HCT116 (cell line): Measurements from ENCODE around the gene DMD.

Experiments
- CEBPB ChIP-seq: IDR thresholded peaks from 2 replicates; pipeline ENCODE4 v1.6.1; 2012; ENCODE audit warnings: low read depth
- EZH2 ChIP-seq: fragments of 200-600 bp; sonication (generic); IDR thresholded peaks from 2 replicates; pipeline ENCODE4 v1.6.1; 2017; ENCODE audit warnings: antibody characterized with exemption, mixed run types
- EZH2phosphoT487 ChIP-seq: fragments of 200-600 bp; IDR thresholded peaks from 2 replicates; pipeline ENCODE4 v1.6.1; 2018; ENCODE audit warnings: antibody characterized with exemption, borderline replicate concordance
- FOSL1 ChIP-seq: IDR thresholded peaks from 2 replicates; pipeline ENCODE4 v1.6.1; 2012; ENCODE audit warnings: low read depth
- JUND ChIP-seq: IDR thresholded peaks from 2 replicates; pipeline ENCODE4 v1.6.1; 2012
- POLR2A ChIP-seq: IDR thresholded peaks from 2 replicates; pipeline ENCODE4 v1.7.0; 2011; ENCODE audit warnings: borderline replicate concordance; ENCODE audit not compliant: insufficient read depth, insufficient read length; ENCODE audit errors: extremely low read depth
- POLR2AphosphoS5 ChIP-seq: IDR thresholded peaks from 2 replicates; pipeline ENCODE4 v1.6.1; 2011; ENCODE audit warnings: mild to moderate bottlenecking, low read depth, low read length, moderate library complexity
- REST ChIP-seq: IDR thresholded peaks from 2 replicates; pipeline ENCODE4 v1.6.1; 2012; ENCODE audit warnings: low read depth
- SIN3A ChIP-seq: IDR thresholded peaks from 2 replicates; pipeline ENCODE4 v1.6.1; 2012; ENCODE audit warnings: low read depth
- SP1 ChIP-seq: IDR thresholded peaks from 2 replicates; pipeline ENCODE4 v1.6.1; 2012; ENCODE audit warnings: low read depth
- ZNF274 ChIP-seq: fragments of 200-500 bp; sonication (Bioruptor generic); IDR thresholded peaks from 2 replicates; pipeline ENCODE4 v1.6.1; 2014; ENCODE audit warnings: mild to moderate bottlenecking, low read depth, low read length, inconsistent platforms
- TF ChIP-seq, protein P1 (sequence below), 3 experiments: fragments of 200-600 bp in 1 of 3; sonication (generic) in 1 of 3; IDR thresholded peaks in 2 of 3; conservative IDR thresholded peaks in 1 of 3; 2 replicates each; pipeline ENCODE4 v1.5.1; 2012 to 2017; ENCODE audit warnings: low read depth in 2 of 3, low read length in 2 of 3, antibody characterized with exemption in 1 of 3, borderline replicate concordance in 1 of 3, control low read depth in 1 of 3, mild to moderate bottlenecking in 1 of 3, mixed read lengths in 1 of 3, mixed run types in 1 of 3, moderate library complexity in 1 of 3; ENCODE audit not compliant: insufficient read depth in 1 of 3
- TF ChIP-seq, protein P2 (sequence below): IDR thresholded peaks from 2 replicates; pipeline ENCODE4 v1.6.1; 2012

DNA sequence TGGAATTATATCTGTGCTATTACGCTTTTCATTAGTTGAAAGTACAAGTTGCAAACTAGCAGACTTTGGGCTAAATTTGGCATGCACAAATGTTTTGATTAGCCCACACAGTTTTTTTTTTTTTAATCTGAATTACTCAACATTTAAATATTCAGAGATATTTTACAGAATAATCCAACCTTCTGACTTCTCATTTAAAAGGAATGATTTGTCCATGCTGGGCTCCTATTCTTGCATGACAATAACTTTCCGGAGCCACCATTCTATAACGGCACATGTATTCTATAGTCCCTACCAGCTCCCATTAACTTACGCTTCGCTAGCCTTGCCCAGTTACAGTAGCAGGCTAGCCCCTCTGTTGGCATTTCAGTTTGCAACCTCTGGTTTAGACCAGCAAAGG lies 1920.2 kb downstream of the DMD start:
- TF ChIP-seq, protein P1, sequence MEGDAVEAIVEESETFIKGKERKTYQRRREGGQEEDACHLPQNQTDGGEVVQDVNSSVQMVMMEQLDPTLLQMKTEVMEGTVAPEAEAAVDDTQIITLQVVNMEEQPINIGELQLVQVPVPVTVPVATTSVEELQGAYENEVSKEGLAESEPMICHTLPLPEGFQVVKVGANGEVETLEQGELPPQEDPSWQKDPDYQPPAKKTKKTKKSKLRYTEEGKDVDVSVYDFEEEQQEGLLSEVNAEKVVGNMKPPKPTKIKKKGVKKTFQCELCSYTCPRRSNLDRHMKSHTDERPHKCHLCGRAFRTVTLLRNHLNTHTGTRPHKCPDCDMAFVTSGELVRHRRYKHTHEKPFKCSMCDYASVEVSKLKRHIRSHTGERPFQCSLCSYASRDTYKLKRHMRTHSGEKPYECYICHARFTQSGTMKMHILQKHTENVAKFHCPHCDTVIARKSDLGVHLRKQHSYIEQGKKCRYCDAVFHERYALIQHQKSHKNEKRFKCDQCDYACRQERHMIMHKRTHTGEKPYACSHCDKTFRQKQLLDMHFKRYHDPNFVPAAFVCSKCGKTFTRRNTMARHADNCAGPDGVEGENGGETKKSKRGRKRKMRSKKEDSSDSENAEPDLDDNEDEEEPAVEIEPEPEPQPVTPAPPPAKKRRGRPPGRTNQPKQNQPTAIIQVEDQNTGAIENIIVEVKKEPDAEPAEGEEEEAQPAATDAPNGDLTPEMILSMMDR (IDR thresholded peaks at IDR 0.05 in 2 of 3, conservative IDR thresholded peaks at IDR 0.05 in 1 of 3; ENCODE audit: borderline replicate concordance in 1 of 3, insufficient read depth in 1 of 3, low read depth in 2 of 3, low read length in 2 of 3), result no peak
- TF ChIP-seq SIN3A (no peak), JUND (no peak), ZNF274 (no peak), POLR2A (no peak), REST (no peak), SP1 (no peak), EZH2 (no peak), CEBPB (no peak), POLR2AphosphoS5 (no peak), EZH2phosphoT487 (no peak), FOSL1 (no peak)
- TF ChIP-seq, protein P2, sequence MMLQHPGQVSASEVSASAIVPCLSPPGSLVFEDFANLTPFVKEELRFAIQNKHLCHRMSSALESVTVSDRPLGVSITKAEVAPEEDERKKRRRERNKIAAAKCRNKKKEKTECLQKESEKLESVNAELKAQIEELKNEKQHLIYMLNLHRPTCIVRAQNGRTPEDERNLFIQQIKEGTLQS, result no peak
